Activated B cell treated with CpG ODN at 0.5 μM for 24 hours (primary cell): Measurements from ENCODE around the gene NUDCD3. TPM values are rescaled to one million over a fixed set of nuclear protein-coding genes. Genes with fewer than 3 reads are reported as not detected.

Source experiments
- ATAC-seq: fragments of 200-7000 bp; cut with Tn5 transposase; one replicate; pipeline ENCODE4 v1.10.0; 2021; ENCODE audit warnings: low read depth, mild to moderate bottlenecking, moderate library complexity
- CTCF ChIA-PET: fragments of 350-600 bp; sonication (Branson Sonifier 250); formaldehyde crosslinking; loops from one replicate; lab custom pipeline; 2021; ENCODE audit warnings: antibody characterized with exemption; lab: Charles Lee
- POLR2A ChIA-PET: fragments of 350-600 bp; sonication (Branson Sonifier 250); formaldehyde crosslinking; loops from one replicate; lab custom pipeline; 2021; ENCODE audit warnings: antibody characterized with exemption; lab: Charles Lee
- DNase-seq: peaks from one replicate; pipeline ENCODE4 v3.0.0; 2022
- H3K27ac Mint-ChIP-seq: one replicate; pipeline ENCODE4 v1.8.0; 2020; ENCODE audit warnings: mixed read lengths
- H3K27me3 Mint-ChIP-seq: one replicate; pipeline ENCODE4 v1.8.0; 2021; ENCODE audit warnings: mixed read lengths
- H3K36me3 Mint-ChIP-seq: one replicate; pipeline ENCODE4 v1.8.0; 2021; ENCODE audit warnings: low read depth, mixed read lengths
- H3K4me1 Mint-ChIP-seq: one replicate; pipeline ENCODE4 v1.8.0; 2021; ENCODE audit warnings: mixed read lengths
- H3K4me3 Mint-ChIP-seq: one replicate; pipeline ENCODE4 v1.8.0; 2020; ENCODE audit warnings: mild to moderate bottlenecking, mixed read lengths
- H3K9me3 Mint-ChIP-seq: one replicate; pipeline ENCODE4 v1.8.0; 2020; ENCODE audit warnings: mixed read lengths
- intact Hi-C: fragments of 100-400 bp; cut with micrococcal nuclease; formaldehyde crosslinking; loops from one replicate; pipeline ENCODE4 v1.15.1; 2024
- total RNA-seq: library from RNA; stranded (reverse); gene quantifications from 2 replicates; pipeline ENCODE4 v1.2.3, GENCODE V29; 2022
- TF ChIP-seq, protein P1 (sequence below): fragments of 200-600 bp; IDR thresholded peaks from one replicate; pipeline ENCODE4 v1.8.0; 2022; ENCODE audit warnings: antibody characterized with exemption, mild to moderate bottlenecking

Gene NUDCD3
- total RNA-seq, 1 donor from 2014 or later: 85.1 TPM

- ATAC-seq (no peak), DNase-seq (no peak)
- Mint-ChIP-seq H3K36me3 (peaks cover 80% of the 10 kb centered on the region), H3K27ac (no peak overlapping the region), H3K4me3 (no peak overlapping the region), H3K4me1 (no peaks in the 10 kb centered on the region), H3K27me3 (no peaks in the 10 kb centered on the region), H3K9me3 (no peaks in the 10 kb centered on the region)
- ChIA-PET POLR2A (no interaction called here), CTCF (no interaction called here)
- intact Hi-C loops: no loop called here
- TF ChIP-seq, protein P1, sequence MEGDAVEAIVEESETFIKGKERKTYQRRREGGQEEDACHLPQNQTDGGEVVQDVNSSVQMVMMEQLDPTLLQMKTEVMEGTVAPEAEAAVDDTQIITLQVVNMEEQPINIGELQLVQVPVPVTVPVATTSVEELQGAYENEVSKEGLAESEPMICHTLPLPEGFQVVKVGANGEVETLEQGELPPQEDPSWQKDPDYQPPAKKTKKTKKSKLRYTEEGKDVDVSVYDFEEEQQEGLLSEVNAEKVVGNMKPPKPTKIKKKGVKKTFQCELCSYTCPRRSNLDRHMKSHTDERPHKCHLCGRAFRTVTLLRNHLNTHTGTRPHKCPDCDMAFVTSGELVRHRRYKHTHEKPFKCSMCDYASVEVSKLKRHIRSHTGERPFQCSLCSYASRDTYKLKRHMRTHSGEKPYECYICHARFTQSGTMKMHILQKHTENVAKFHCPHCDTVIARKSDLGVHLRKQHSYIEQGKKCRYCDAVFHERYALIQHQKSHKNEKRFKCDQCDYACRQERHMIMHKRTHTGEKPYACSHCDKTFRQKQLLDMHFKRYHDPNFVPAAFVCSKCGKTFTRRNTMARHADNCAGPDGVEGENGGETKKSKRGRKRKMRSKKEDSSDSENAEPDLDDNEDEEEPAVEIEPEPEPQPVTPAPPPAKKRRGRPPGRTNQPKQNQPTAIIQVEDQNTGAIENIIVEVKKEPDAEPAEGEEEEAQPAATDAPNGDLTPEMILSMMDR: no peak
Observed at GRCh38 chr7:44384586-44385433, 105.6 kb downstream of the NUDCD3 start.

DNA sequence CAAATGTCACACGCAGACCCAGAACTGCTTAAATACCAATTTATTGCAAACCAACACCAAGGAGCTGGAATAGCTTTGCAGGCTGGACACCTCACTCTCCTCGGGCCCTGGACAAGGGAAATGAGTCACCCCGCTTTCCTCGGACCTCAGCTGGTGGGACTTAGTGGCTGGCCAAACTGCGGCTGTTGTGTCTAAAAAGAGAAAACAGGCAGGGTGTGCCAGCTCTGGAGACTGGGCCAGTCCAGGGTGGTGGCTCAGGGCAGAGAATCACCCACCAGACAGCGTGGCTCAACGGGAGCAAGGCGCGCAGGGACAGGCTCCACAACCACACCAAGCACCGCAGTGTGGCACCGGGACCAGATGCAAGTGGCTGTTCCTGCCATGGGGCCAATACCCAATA, 106.9 kb downstream of the NUDCD3 start:
- Mint-ChIP-seq H3K9me3 (no peaks in the 10 kb centered on the region), H3K27ac (no peak overlapping the region), H3K4me1 (no peaks in the 10 kb centered on the region), H3K36me3 (peaks cover 69% of the 10 kb centered on the region), H3K27me3 (no peaks in the 10 kb centered on the region), H3K4me3 (no peak overlapping the region)
- no peak for DNase-seq
- no peak for ATAC-seq
- ChIA-PET POLR2A (interaction anchor here (0.5 kb wide), 1 partner anchor 66 kb away, joined by 5 read pairs; no protein-coding TSS in a partner anchor), CTCF (no interaction called here)
- TF ChIP-seq, protein P1: no peak
- intact Hi-C loops: no loop called here

- H3K36me3 Mint-ChIP-seq: peaks cover 62% of the 10 kb centered on the region
- POLR2A ChIA-PET: no interaction called here
- intact Hi-C loops: no loop called here
- no peaks in the 10 kb centered on the region for H3K9me3 Mint-ChIP-seq
- ATAC-seq (no peak), DNase-seq (no peak)
- TF ChIP-seq, protein P1: no peak
- peaks cover 7% of the 10 kb centered on the region for H3K4me1 Mint-ChIP-seq
- no peaks in the 10 kb centered on the region for H3K27me3 Mint-ChIP-seq
- H3K27ac Mint-ChIP-seq: no peak overlapping the region
- CTCF ChIA-PET: no interaction called here
- no peak overlapping the region for H3K4me3 Mint-ChIP-seq
Observed at GRCh38 chr7:44382459-44383265, 107.8 kb downstream of the NUDCD3 start.

DNA sequence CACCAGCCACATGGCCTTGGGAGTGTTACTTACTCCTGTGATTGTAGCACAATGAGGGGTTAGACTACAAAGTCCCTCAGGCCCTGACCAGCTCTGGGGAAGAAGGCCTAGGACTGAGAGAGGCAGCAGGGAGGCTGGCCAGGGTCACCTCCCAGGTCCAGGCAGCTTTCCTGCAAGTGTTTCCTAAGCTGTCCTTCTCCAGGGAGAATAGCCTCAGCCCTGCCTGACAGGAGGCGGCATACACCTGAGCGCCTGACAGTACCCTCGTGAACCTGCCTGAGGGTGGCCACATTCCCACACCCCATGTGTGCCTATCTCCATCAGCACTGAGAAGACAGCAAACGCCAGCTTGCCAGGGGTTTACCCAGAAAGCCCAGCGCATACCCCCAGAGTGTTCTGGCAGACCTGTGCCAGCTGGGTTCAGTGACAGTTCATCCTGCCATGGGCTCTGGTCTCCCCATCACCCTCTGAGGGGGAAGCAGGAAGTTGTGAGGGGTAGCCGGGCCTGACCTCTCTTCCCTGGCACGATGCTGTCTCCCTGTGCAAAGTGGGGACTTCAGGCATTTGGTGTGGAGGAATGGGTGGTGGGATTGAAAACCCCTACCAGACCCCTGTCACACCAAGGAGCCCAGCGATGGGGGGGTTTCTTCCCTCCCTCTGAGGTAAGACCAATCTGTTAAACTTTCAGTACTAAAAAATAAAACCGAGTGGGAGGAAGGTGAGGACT, 108.8 kb downstream of the NUDCD3 start:
- TF ChIP-seq, protein P1: no peak
- Mint-ChIP-seq H3K4me3 (no peak overlapping the region), H3K9me3 (no peaks in the 10 kb centered on the region), H3K36me3 (peaks cover 52% of the 10 kb centered on the region), H3K4me1 (peaks cover 17% of the 10 kb centered on the region), H3K27me3 (no peaks in the 10 kb centered on the region), H3K27ac (no peak overlapping the region)
- ChIA-PET CTCF (no interaction called here), POLR2A (no interaction called here)
- DNase-seq: no peak
- ATAC-seq: no peak
- intact Hi-C loops: no loop called here
